Measurements from ENCODE around the gene MAGIX.

Gene MAGIX

GRCh38 chrX:49208399-49208798, 45.8 kb downstream of the MAGIX start:
- no peak for DNase-seq

- no peak for DNase-seq
Observed at GRCh38 chrX:49209434-49210251, 47.1 kb downstream of the MAGIX start.

- DNase-seq = no peak
Observed at GRCh38 chrX:49210406-49210805, 47.8 kb downstream of the MAGIX start.

- no peak for DNase-seq
Observed at GRCh38 chrX:49211074-49211473, 48.5 kb downstream of the MAGIX start.

- DNase-seq = no peak
Observed at GRCh38 chrX:49212209-49212608, 49.7 kb downstream of the MAGIX start.

GRCh38 chrX:49212861-49213260, 50.3 kb downstream of the MAGIX start:
- no peak for DNase-seq

- DNase-seq = no peak
Observed at GRCh38 chrX:49214416-49214815, 51.9 kb downstream of the MAGIX start.

- DNase-seq = no peak
Observed at GRCh38 chrX:49214996-49215526, 52.5 kb downstream of the MAGIX start.

Measured in stimulated activated CD4-positive, alpha-beta T cell treated with anti-CD3 and anti-CD28 coated beads, Interleukin-4, amount 100 ng/mL, for 1 hour (primary cell).